Parathyroid adenoma (tissue), 2 donors: Measurements from ENCODE around the gene FBXL4.
A peak's percentile ranks its signal among the peaks of the same experiment; 100 is the strongest.

Experiments used
- H2AFZ ChIP-seq: fragments of 300-600 bp; sonication (generic); one replicate; pipeline ENCODE4 v1.7.0; 2017; ENCODE audit warnings: antibody characterized with exemption, mild to moderate bottlenecking
- H3K27ac ChIP-seq: fragments of 300-600 bp; sonication (generic); one replicate; pipeline ENCODE4 v1.7.0; 2017
- H3K27me3 ChIP-seq: fragments of 300-600 bp; sonication (generic); one replicate; pipeline ENCODE4 v1.7.0; 2017; ENCODE audit warnings: low read length; ENCODE audit not compliant: control insufficient read depth, insufficient read depth
- H3K36me3 ChIP-seq: fragments of 300-600 bp; sonication (generic); one replicate; pipeline ENCODE4 v1.7.0; 2017; ENCODE audit warnings: low read length; ENCODE audit not compliant: control insufficient read depth, insufficient read depth
- H3K4me1 ChIP-seq: fragments of 300-600 bp; sonication (generic); one replicate; pipeline ENCODE4 v1.7.0; 2017; ENCODE audit warnings: control low read depth
- H3K4me2 ChIP-seq: fragments of 300-600 bp; sonication (generic); one replicate; pipeline ENCODE4 v1.7.0; 2017; ENCODE audit warnings: low read length
- H3K4me3 ChIP-seq: fragments of 300-600 bp; sonication (generic); one replicate; pipeline ENCODE4 v1.7.0; 2017; ENCODE audit warnings: low read depth, low read length
- H3K79me2 ChIP-seq: fragments of 300-600 bp; sonication (generic); one replicate; pipeline ENCODE4 v1.7.0; 2017; ENCODE audit warnings: control low read depth
- H3K9ac ChIP-seq: fragments of 300-600 bp; sonication (generic); one replicate; pipeline ENCODE4 v1.7.0; 2017; ENCODE audit warnings: mild to moderate bottlenecking
- H3K9me3 ChIP-seq: fragments of 300-600 bp; sonication (generic); one replicate; pipeline ENCODE4 v1.7.0; 2017; ENCODE audit warnings: low read length; ENCODE audit not compliant: control insufficient read depth
- CTCF ChIP-seq: fragments of 300-600 bp; sonication (generic); IDR thresholded peaks from one replicate; pipeline ENCODE4 v1.7.0; 2017; ENCODE audit warnings: antibody characterized with exemption, mild to moderate bottlenecking
- donor health status: primary hyperparathyroidism.

The FBXL4 gene

GRCh38 chr6:98947411-98948292, at the start of gene FBXL4:
Gene FBXL4 (minus strand): TSS chr6:98947946. CDS start chr6:98926988, 20,958 bp downstream.
- no peaks in the 10 kb centered on the region for H3K27me3 ChIP-seq
- H3K9ac ChIP-seq = no peak within 1 kb of the TSS
- H3K9me3 ChIP-seq = no peaks in the 10 kb centered on the region
- H3K4me2 ChIP-seq = peak within 1 kb of the TSS; percentile 64
- no peak for TF ChIP-seq CTCF
- H3K36me3 ChIP-seq = no peaks in the 10 kb centered on the region
- peak within 1 kb of the TSS; percentile 61 for H3K4me3 ChIP-seq
- H2AFZ ChIP-seq = peak within 1 kb of the TSS; percentile 83
- peaks cover 6% of the 10 kb centered on the region for H3K79me2 ChIP-seq
- peak within 1 kb of the TSS; percentile 60 for H3K27ac ChIP-seq
- H3K4me1 ChIP-seq = peaks cover 11% of the 10 kb centered on the region

- Histone ChIP-seq H3K4me1 (no peaks in the 10 kb centered on the region), H3K27ac (no peak overlapping the region), H3K9me3 (no peaks in the 10 kb centered on the region), H3K9ac (no peak overlapping the region), H3K4me3 (no peak overlapping the region), H2AFZ (no peak overlapping the region), H3K36me3 (no peaks in the 10 kb centered on the region), H3K4me2 (no peak overlapping the region), H3K27me3 (no peaks in the 10 kb centered on the region), H3K79me2 (no peaks in the 10 kb centered on the region)
- no peak for TF ChIP-seq CTCF
Observed at GRCh38 chr6:98995116-98995515, 47.4 kb upstream of the FBXL4 start.

GRCh38 chr6:98992535-98992934, 44.8 kb upstream of the FBXL4 start:
- Histone ChIP-seq H3K27me3 (no peaks in the 10 kb centered on the region), H3K36me3 (no peaks in the 10 kb centered on the region), H3K4me3 (no peak overlapping the region), H3K9ac (no peak overlapping the region), H3K4me1 (no peaks in the 10 kb centered on the region), H3K4me2 (no peak overlapping the region), H3K27ac (no peak overlapping the region), H2AFZ (no peak overlapping the region), H3K9me3 (no peaks in the 10 kb centered on the region), H3K79me2 (no peaks in the 10 kb centered on the region)
- TF ChIP-seq CTCF = no peak

GRCh38 chr6:98986071-98986615, 38.4 kb upstream of the FBXL4 start:
- Histone ChIP-seq H3K9me3 (no peaks in the 10 kb centered on the region), H3K27me3 (no peaks in the 10 kb centered on the region), H3K4me2 (no peak overlapping the region), H3K27ac (no peak overlapping the region), H3K4me3 (no peak overlapping the region), H2AFZ (no peak overlapping the region), H3K79me2 (no peaks in the 10 kb centered on the region), H3K9ac (no peak overlapping the region), H3K36me3 (no peaks in the 10 kb centered on the region), H3K4me1 (no peaks in the 10 kb centered on the region)
- TF ChIP-seq CTCF = no peak
